Progenitor cell of endocrine pancreas (in vitro differentiated cells): ENCODE data around the gene CDH4. TPM values are rescaled to one million over a fixed set of nuclear protein-coding genes. Genes with fewer than 3 reads are reported as not detected.

Experiments used
- DNase-seq: peaks from one replicate; pipeline ENCODE4 v3.0.0; 2021; ENCODE audit warnings: low spot score; ENCODE audit not compliant: unreplicated experiment
- H3K27ac Mint-ChIP-seq: 2 replicates; pipeline ENCODE4 v1.8.0; 2021; ENCODE audit warnings: mild to moderate bottlenecking, moderate library complexity, mixed read lengths
- H3K27me3 Mint-ChIP-seq: 2 replicates; pipeline ENCODE4 v1.8.0; 2021; ENCODE audit warnings: mixed read lengths
- H3K36me3 Mint-ChIP-seq: 2 replicates; pipeline ENCODE4 v1.8.0; 2022; ENCODE audit warnings: mixed read lengths; ENCODE audit not compliant: insufficient read depth
- H3K4me1 Mint-ChIP-seq: 2 replicates; pipeline ENCODE4 v1.8.0; 2021; ENCODE audit warnings: low read depth, mixed read lengths
- H3K4me3 Mint-ChIP-seq: 2 replicates; pipeline ENCODE4 v1.8.0; 2021; ENCODE audit warnings: low read depth, mild to moderate bottlenecking, moderate library complexity, mixed read lengths
- H3K9me3 Mint-ChIP-seq: 2 replicates; pipeline ENCODE4 v1.8.0; 2021; ENCODE audit warnings: low read depth, mixed read lengths
- CTCF ChIP-seq: fragments of 200-600 bp; sonication (generic); IDR thresholded peaks from one replicate; pipeline ENCODE4 v1.5.0; 2021; ENCODE audit warnings: antibody characterized with exemption, mild to moderate bottlenecking; ENCODE audit not compliant: unreplicated experiment
- total RNA-seq: library from RNA; stranded (reverse); gene quantifications from 2 replicates; pipeline ENCODE4 v1.2.1, GENCODE V29; 2021

Gene CDH4
- total RNA-seq, 1 donor from 2014 or later = 0.43 TPM

GRCh38 chr20:61520893-61521460 lies 268.9 kb downstream of the CDH4 start:
- DNase-seq = no peak
- Mint-ChIP-seq H3K27ac (no peak overlapping the region), H3K9me3 (peaks cover 6% of the 10 kb centered on the region), H3K4me3 (no peak overlapping the region), H3K36me3 (no peaks in the 10 kb centered on the region), H3K4me1 (no peaks in the 10 kb centered on the region), H3K27me3 (peaks cover 29% of the 10 kb centered on the region)
- TF ChIP-seq CTCF = no peak

- Mint-ChIP-seq H3K4me1 (no peaks in the 10 kb centered on the region), H3K9me3 (peaks cover 6% of the 10 kb centered on the region), H3K27ac (no peak overlapping the region), H3K36me3 (no peaks in the 10 kb centered on the region), H3K4me3 (no peak overlapping the region), H3K27me3 (peaks cover 29% of the 10 kb centered on the region)
- no peak for TF ChIP-seq CTCF
- no peak for DNase-seq
Measured at GRCh38 chr20:61521687-61522420, 269.8 kb downstream of the CDH4 start.

- no peak for DNase-seq
- H3K27ac Mint-ChIP-seq = no peak overlapping the region
- peaks cover 6% of the 10 kb centered on the region for H3K9me3 Mint-ChIP-seq
- no peaks in the 10 kb centered on the region for H3K36me3 Mint-ChIP-seq
- peaks cover 30% of the 10 kb centered on the region for H3K27me3 Mint-ChIP-seq
- TF ChIP-seq CTCF = no peak
- no peak overlapping the region for H3K4me3 Mint-ChIP-seq
- H3K4me1 Mint-ChIP-seq = no peaks in the 10 kb centered on the region
Measured at GRCh38 chr20:61522498-61523090, 270.5 kb downstream of the CDH4 start.

- Mint-ChIP-seq H3K4me3 (no peak overlapping the region), H3K27ac (no peak overlapping the region), H3K36me3 (no peaks in the 10 kb centered on the region), H3K4me1 (no peaks in the 10 kb centered on the region), H3K27me3 (peaks cover 30% of the 10 kb centered on the region), H3K9me3 (peaks cover 6% of the 10 kb centered on the region)
- no peak for DNase-seq
- no peak for TF ChIP-seq CTCF
Measured at GRCh38 chr20:61523145-61523544, 271.1 kb downstream of the CDH4 start.

- Mint-ChIP-seq H3K4me1 (no peaks in the 10 kb centered on the region), H3K4me3 (no peak overlapping the region), H3K36me3 (no peaks in the 10 kb centered on the region), H3K27me3 (peaks cover 30% of the 10 kb centered on the region), H3K9me3 (no peaks in the 10 kb centered on the region), H3K27ac (no peak overlapping the region)
- no peak for DNase-seq
- TF ChIP-seq CTCF = no peak
Measured at GRCh38 chr20:61524951-61525666, 273.0 kb downstream of the CDH4 start.
